ENCODE results near the gene DCTN1. TPM values are rescaled to one million over a fixed set of nuclear protein-coding genes. Genes with fewer than 3 reads are reported as not detected.

The DCTN1 gene
- total RNA-seq: 100 to 1,000 TPM; 159 to 213 TPM
- polyA plus RNA-seq (2013, experiment 1 of 2): 157 TPM
- polyA plus RNA-seq (2013, experiment 2 of 2): 131 TPM
- long read RNA-seq, experiment 1, full-length matches to known transcripts: 2 of 70 reads
- long read RNA-seq, experiment 1, partial matches to known transcripts: 55 of 70 reads
- long read RNA-seq, experiment 1, other reads (novel, unspliced or antisense): 13 of 70 reads
- long read RNA-seq, experiment 2, full-length matches to known transcripts: 307 of 426 reads
- long read RNA-seq, experiment 2, partial matches to known transcripts: 64 of 426 reads
- long read RNA-seq, experiment 2, other reads (novel, unspliced or antisense): 55 of 426 reads
- long read RNA-seq, experiment 3, full-length matches to known transcripts: 968 of 1,188 reads
- long read RNA-seq, experiment 3, partial matches to known transcripts: 75 of 1,188 reads
- long read RNA-seq, experiment 3, other reads (novel, unspliced or antisense): 145 of 1,188 reads
- long read RNA-seq, experiment 4, partial matches to known transcripts: 6 of 6 reads
- long read RNA-seq, experiment 4, other reads (novel, unspliced or antisense): 0 of 6 reads

GRCh38 chr2:74379851-74380789 is at the start of gene DCTN1:
DCTN1 (minus strand) TSS chr2:74380311; CDS start chr2:74380037, 274 bp downstream.
- no peaks in the 10 kb centered on the region for H3K9me3 Mint-ChIP-seq
- no peaks in the 10 kb centered on the region for H3K27me3 ChIP-seq (ENCODE audit: control insufficient read depth, insufficient read depth, low read length, poor library complexity, severe bottlenecking)
- DNase-seq: peak; percentile 91
- H3K4me3 ChIP-seq (ENCODE audit: low read length): peak within 1 kb of the TSS; percentile 77
- H3K27ac Mint-ChIP-seq: peak within 1 kb of the TSS; percentile 95
- H3K4me1 ChIP-seq (ENCODE audit: control insufficient read depth, insufficient read depth, low read length): peaks cover 6% of the 10 kb centered on the region
- WGBS, 2 experiments (ENCODE audit: insufficient coverage in 1 of 2, insufficient read length in 1 of 2): 8 to 23% methylated on average over 5 to 14 of the region's 14 CpGs
- H3K27ac ChIP-seq (ENCODE audit: low read depth, low read length): no peak within 1 kb of the TSS
- TF ChIP-seq, protein P1, sequence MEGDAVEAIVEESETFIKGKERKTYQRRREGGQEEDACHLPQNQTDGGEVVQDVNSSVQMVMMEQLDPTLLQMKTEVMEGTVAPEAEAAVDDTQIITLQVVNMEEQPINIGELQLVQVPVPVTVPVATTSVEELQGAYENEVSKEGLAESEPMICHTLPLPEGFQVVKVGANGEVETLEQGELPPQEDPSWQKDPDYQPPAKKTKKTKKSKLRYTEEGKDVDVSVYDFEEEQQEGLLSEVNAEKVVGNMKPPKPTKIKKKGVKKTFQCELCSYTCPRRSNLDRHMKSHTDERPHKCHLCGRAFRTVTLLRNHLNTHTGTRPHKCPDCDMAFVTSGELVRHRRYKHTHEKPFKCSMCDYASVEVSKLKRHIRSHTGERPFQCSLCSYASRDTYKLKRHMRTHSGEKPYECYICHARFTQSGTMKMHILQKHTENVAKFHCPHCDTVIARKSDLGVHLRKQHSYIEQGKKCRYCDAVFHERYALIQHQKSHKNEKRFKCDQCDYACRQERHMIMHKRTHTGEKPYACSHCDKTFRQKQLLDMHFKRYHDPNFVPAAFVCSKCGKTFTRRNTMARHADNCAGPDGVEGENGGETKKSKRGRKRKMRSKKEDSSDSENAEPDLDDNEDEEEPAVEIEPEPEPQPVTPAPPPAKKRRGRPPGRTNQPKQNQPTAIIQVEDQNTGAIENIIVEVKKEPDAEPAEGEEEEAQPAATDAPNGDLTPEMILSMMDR (conservative IDR thresholded peaks at IDR 0.05): no peak
- peaks cover 30% of the 10 kb centered on the region for H3K36me3 Mint-ChIP-seq (ENCODE audit: low read depth)
- H3K27me3 Mint-ChIP-seq (ENCODE audit: insufficient read depth): no peaks in the 10 kb centered on the region
- no peaks in the 10 kb centered on the region for H3K9me3 ChIP-seq (ENCODE audit: control insufficient read depth, low read length)
- H3K9ac ChIP-seq (ENCODE audit: extremely low read depth, low read length, poor library complexity, severe bottlenecking): peak within 1 kb of the TSS; percentile 28
- H3K4me3 Mint-ChIP-seq: peak within 1 kb of the TSS; percentile 57
- peaks cover 44% of the 10 kb centered on the region for H3K36me3 ChIP-seq (ENCODE audit: control insufficient read depth, insufficient read depth, low read length)
- H3K4me1 Mint-ChIP-seq: peaks cover 33% of the 10 kb centered on the region

- Mint-ChIP-seq H3K27ac (peak overlapping the region; percentile 45), H3K4me1 (peaks cover 37% of the 10 kb centered on the region), H3K27me3 (ENCODE audit: insufficient read depth) (no peaks in the 10 kb centered on the region), H3K9me3 (no peaks in the 10 kb centered on the region), H3K4me3 (no peak overlapping the region), H3K36me3 (ENCODE audit: low read depth) (peaks cover 69% of the 10 kb centered on the region)
- no peak overlapping the region for H3K4me3 ChIP-seq (ENCODE audit: low read length)
- no peak for DNase-seq
- no peak overlapping the region for H3K27ac ChIP-seq (ENCODE audit: low read depth, low read length)
- no peak overlapping the region for H3K9ac ChIP-seq (ENCODE audit: extremely low read depth, low read length, poor library complexity, severe bottlenecking)
- TF ChIP-seq, protein P1 (conservative IDR thresholded peaks at IDR 0.05): no peak
- H3K9me3 ChIP-seq (ENCODE audit: control insufficient read depth, low read length): no peaks in the 10 kb centered on the region
- peaks cover 84% of the 10 kb centered on the region for H3K36me3 ChIP-seq (ENCODE audit: control insufficient read depth, insufficient read depth, low read length)
- WGBS, 2 experiments (ENCODE audit: insufficient coverage in 1 of 2, insufficient read length in 1 of 2): 92% methylated on average over 5 of the region's 5 CpGs; no CpG with 5 or more reads in 1 of the 2 experiments
- peaks cover 17% of the 10 kb centered on the region for H3K4me1 ChIP-seq (ENCODE audit: control insufficient read depth, insufficient read depth, low read length)
- no peaks in the 10 kb centered on the region for H3K27me3 ChIP-seq (ENCODE audit: control insufficient read depth, insufficient read depth, low read length, poor library complexity, severe bottlenecking)
These were observed 48.6 kb upstream of the DCTN1 start for GRCh38 chr2:74428675-74429074.

DNA sequence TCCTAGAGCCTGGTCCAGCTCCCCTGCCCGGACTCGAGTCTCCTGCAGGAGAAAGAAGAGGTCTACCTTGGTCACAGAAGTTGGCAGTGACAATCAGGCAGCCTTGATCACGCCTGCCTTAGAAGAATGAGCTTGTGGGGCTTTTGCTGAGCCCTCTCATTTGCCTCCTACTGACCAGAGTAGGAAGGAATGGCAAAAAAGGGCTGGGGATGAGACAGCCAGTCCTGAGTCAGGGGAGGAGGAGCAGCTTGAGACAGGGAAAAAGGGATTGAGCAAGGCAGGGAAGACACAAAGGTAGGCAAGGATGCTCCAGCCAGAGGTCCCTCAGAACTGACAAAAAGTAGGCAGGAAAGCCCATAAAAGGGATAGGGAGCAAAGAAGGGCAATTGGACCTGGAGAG is 47.4 kb upstream of the DCTN1 start:
- Histone ChIP-seq H3K9me3 (ENCODE audit: control insufficient read depth, low read length) (no peaks in the 10 kb centered on the region), H3K27me3 (ENCODE audit: control insufficient read depth, insufficient read depth, low read length, poor library complexity, severe bottlenecking) (no peaks in the 10 kb centered on the region), H3K4me3 (ENCODE audit: low read length) (no peak overlapping the region), H3K27ac (ENCODE audit: low read depth, low read length) (no peak overlapping the region), H3K4me1 (ENCODE audit: control insufficient read depth, insufficient read depth, low read length) (peaks cover 17% of the 10 kb centered on the region), H3K9ac (ENCODE audit: extremely low read depth, low read length, poor library complexity, severe bottlenecking) (no peak overlapping the region), H3K36me3 (ENCODE audit: control insufficient read depth, insufficient read depth, low read length) (peaks cover 80% of the 10 kb centered on the region)
- peak overlapping the region; percentile 63 for H3K27ac Mint-ChIP-seq
- no peaks in the 10 kb centered on the region for H3K9me3 Mint-ChIP-seq
- H3K4me1 Mint-ChIP-seq: peaks cover 37% of the 10 kb centered on the region
- H3K27me3 Mint-ChIP-seq (ENCODE audit: insufficient read depth): peaks cover 8% of the 10 kb centered on the region
- DNase-seq: peak; percentile 65
- no peak overlapping the region for H3K4me3 Mint-ChIP-seq
- 82 to 89% methylated on average over 3 of the region's 3 CpGs for WGBS, 2 experiments (ENCODE audit: insufficient coverage in 1 of 2, insufficient read length in 1 of 2)
- H3K36me3 Mint-ChIP-seq (ENCODE audit: low read depth): peaks cover 64% of the 10 kb centered on the region
- TF ChIP-seq, protein P1 (conservative IDR thresholded peaks at IDR 0.05): peak; percentile 40
